ENCODE measurements around the gene PAK2.

GRCh38 chr3:196849180-196849741, 109.6 kb downstream of the PAK2 start:
- TF ChIP-seq CTCF (IDR thresholded peaks at IDR 0.05) = no peak
- TF ChIP-seq POLR2A (IDR thresholded peaks at IDR 0.05) = no peak
